Muscle layer of duodenum (tissue), 2 donors: Measurements from ENCODE around the gene SEC62.
"Not testable (repeated sequence)": the region's sequence is repeated elsewhere in the genome, so short reads cannot be mapped to it uniquely, and the experiment has no call there.

Experiments used
- H3K27ac ChIP-seq: one replicate; pipeline ENCODE4 v1.7.0; 2013; ENCODE audit warnings: mild to moderate bottlenecking, low read length
- H3K27me3 ChIP-seq: one replicate; pipeline ENCODE4 v1.7.0; 2013; ENCODE audit warnings: low read depth, mild to moderate bottlenecking, control low read depth, low read length
- H3K36me3 ChIP-seq, 2 donors: one replicate each; pipeline ENCODE4 v1.7.0; 2013; ENCODE audit warnings: low read length in 2 of 2, control low read depth in 1 of 2, mild to moderate bottlenecking in 1 of 2; ENCODE audit not compliant: insufficient read depth in 2 of 2, control insufficient read depth in 1 of 2
- H3K4me1 ChIP-seq, 2 donors: one replicate each; pipeline ENCODE4 v1.7.0; 2013; ENCODE audit warnings: low read length in 2 of 2, mild to moderate bottlenecking in 2 of 2, control low read depth in 1 of 2, moderate library complexity in 1 of 2; ENCODE audit not compliant: insufficient read depth in 2 of 2, control insufficient read depth in 1 of 2
- H3K4me3 ChIP-seq, 2 donors: one replicate each; pipeline ENCODE4 v1.7.0; 2013; ENCODE audit warnings: low read length in 2 of 2, low read depth in 1 of 2, mild to moderate bottlenecking in 1 of 2
- H3K9me3 ChIP-seq, 2 donors: one replicate each; pipeline ENCODE4 v1.7.0; 2013; ENCODE audit warnings: low read length in 2 of 2, control low read depth in 1 of 2, mild to moderate bottlenecking in 1 of 2; ENCODE audit not compliant: control insufficient read depth in 1 of 2
- donor health status: healthy.

Gene SEC62

DNA sequence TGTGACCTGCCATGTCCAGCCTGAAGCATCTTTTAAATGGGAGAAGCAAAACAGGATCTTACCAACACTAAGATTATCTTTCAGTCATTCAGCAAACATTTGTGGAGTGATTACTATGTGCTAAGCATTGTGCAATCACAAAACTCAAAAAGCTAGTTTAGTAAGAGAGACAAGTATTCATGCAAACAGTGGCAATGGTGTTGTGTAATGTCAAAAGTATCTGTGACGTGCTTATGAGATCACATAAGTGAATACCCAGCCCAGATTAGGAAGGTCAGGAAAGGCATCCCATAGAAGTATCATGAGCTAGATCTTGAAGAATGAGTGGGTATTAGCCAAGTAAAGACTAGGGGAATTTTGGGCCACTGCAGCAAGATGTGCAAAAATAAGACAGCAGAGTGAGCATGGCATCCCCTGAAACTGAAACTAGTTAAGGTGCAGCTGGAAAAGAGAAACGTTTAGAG, 32.1 kb downstream of the SEC62 start:
- Histone ChIP-seq H3K27ac (no peak overlapping the region), H3K4me3 (no peak overlapping the region), H3K36me3 (peaks cover 5 to 6% of the 10 kb centered on the region in 2 donors), H3K9me3 (no peaks in the 10 kb centered on the region), H3K4me1 (no peaks in the 10 kb centered on the region), H3K27me3 (no peaks in the 10 kb centered on the region)

DNA sequence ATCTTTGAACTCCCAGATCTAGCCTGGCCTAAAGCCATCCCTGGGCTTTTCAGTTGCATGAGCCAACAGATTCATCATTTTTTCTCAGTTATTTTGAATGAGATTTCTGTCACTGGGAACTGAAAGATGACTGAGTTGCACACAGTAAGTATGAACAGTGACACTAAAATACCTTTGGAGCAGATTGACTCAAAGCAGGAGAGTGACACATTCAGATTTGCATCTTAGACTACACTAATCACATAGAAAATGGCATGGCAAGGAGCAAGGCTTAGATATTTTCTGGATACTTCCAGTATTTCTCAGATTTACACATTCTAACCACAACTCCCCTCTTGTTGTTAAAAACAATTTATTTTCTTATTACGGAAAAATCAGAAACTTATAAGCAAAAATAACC, 32.8 kb downstream of the SEC62 start:
- H3K36me3 ChIP-seq: peaks cover 5 to 6% of the 10 kb centered on the region in 2 donors
- no peak overlapping the region for H3K4me3 ChIP-seq
- no peaks in the 10 kb centered on the region for H3K4me1 ChIP-seq
- no peaks in the 10 kb centered on the region for H3K27me3 ChIP-seq
- H3K9me3 ChIP-seq: no peaks in the 10 kb centered on the region
- no peak overlapping the region for H3K27ac ChIP-seq

DNA sequence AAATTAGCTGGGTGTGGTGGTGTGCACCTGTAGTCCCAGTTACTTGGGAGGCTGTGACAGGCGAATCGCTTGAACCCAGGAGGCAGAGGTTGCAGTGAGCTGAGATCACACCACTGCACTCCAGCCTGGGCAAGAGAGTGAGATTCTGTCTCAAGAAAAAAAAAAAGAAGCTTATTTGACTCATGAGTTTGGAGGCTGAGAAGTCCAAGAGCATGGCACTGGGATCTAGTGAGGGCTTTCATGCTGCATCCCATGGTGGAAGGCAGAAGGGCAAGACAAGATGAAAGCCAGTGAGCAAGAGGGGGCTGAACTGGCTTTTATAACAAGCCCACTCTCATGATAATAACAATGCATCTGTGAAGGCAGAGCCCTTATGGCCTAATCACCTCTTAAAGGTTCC, 33.4 kb downstream of the SEC62 start:
- H3K27me3 ChIP-seq: no peaks in the 10 kb centered on the region
- no peak overlapping the region for H3K4me3 ChIP-seq
- peaks cover 5 to 6% of the 10 kb centered on the region in 2 donors for H3K36me3 ChIP-seq
- H3K9me3 ChIP-seq: no peaks in the 10 kb centered on the region
- no peak overlapping the region for H3K27ac ChIP-seq
- H3K4me1 ChIP-seq: no peaks in the 10 kb centered on the region

DNA sequence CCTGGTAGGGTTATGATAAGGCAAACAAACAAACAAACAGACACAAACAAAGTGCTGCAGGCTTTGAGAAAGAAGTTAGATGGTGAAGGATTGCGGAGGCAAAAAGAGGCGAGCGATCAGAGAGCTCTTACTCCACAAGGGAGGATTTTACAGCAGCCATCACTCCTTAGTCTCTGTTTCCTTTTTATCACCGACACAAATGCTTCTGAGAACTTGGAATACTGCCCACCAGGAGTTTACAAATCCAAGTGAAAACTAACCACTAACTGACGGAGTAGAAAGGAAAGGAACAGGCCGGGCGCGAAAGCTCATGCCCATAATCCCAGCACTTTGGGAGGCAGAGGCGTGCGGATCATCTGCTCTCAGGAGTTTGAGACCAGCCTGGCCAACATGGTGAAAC, 35.6 kb downstream of the SEC62 start:
- H3K4me1 ChIP-seq: no peaks in the 10 kb centered on the region
- no peaks in the 10 kb centered on the region for H3K27me3 ChIP-seq
- no peak overlapping the region for H3K27ac ChIP-seq
- no peaks in the 10 kb centered on the region for H3K9me3 ChIP-seq
- H3K36me3 ChIP-seq: no peaks in the 10 kb centered on the region
- no peak overlapping the region for H3K4me3 ChIP-seq

- H3K27ac ChIP-seq: no peak overlapping the region
- no peaks in the 10 kb centered on the region for H3K36me3 ChIP-seq
- no peaks in the 10 kb centered on the region for H3K4me1 ChIP-seq
- no peaks in the 10 kb centered on the region for H3K9me3 ChIP-seq
- no peaks in the 10 kb centered on the region for H3K27me3 ChIP-seq
- peak overlapping the region in 1 of 2 donors; percentile 17 for H3K4me3 ChIP-seq
These were observed 36.3 kb downstream of the SEC62 start for GRCh38 chr3:170002879-170003278.

GRCh38 chr3:170003881-170004356, 37.3 kb downstream of the SEC62 start:
- Histone ChIP-seq H3K27ac (no peak overlapping the region), H3K36me3 (no peaks in the 10 kb centered on the region), H3K4me3 (no peak overlapping the region), H3K4me1 (no peaks in the 10 kb centered on the region), H3K27me3 (no peaks in the 10 kb centered on the region), H3K9me3 (no peaks in the 10 kb centered on the region)

GRCh38 chr3:170007031-170007663, 40.5 kb downstream of the SEC62 start:
- no peak overlapping the region for H3K4me3 ChIP-seq
- H3K4me1 ChIP-seq: no peaks in the 10 kb centered on the region
- no peak overlapping the region for H3K27ac ChIP-seq
- H3K36me3 ChIP-seq: no peaks in the 10 kb centered on the region
- no peaks in the 10 kb centered on the region for H3K9me3 ChIP-seq
- no peaks in the 10 kb centered on the region for H3K27me3 ChIP-seq

GRCh38 chr3:170010498-170010897, 43.9 kb downstream of the SEC62 start:
- Histone ChIP-seq H3K4me1 (no peaks in the 10 kb centered on the region), H3K4me3 (no peak overlapping the region), H3K27ac (no peak overlapping the region), H3K36me3 (no peaks in the 10 kb centered on the region), H3K9me3 (no peaks in the 10 kb centered on the region), H3K27me3 (no peaks in the 10 kb centered on the region)

- Histone ChIP-seq H3K4me3 (no peak overlapping the region), H3K36me3 (no peaks in the 10 kb centered on the region), H3K27me3 (no peaks in the 10 kb centered on the region), H3K27ac (no peak overlapping the region), H3K4me1 (no peaks in the 10 kb centered on the region), H3K9me3 (no peaks in the 10 kb centered on the region)
These were observed 46.2 kb downstream of the SEC62 start for GRCh38 chr3:170012683-170013400.

GRCh38 chr3:170016057-170016456, 49.5 kb downstream of the SEC62 start:
- Histone ChIP-seq H3K36me3 (no peaks in the 10 kb centered on the region), H3K9me3 (no peaks in the 10 kb centered on the region), H3K27ac (no peak overlapping the region), H3K27me3 (no peaks in the 10 kb centered on the region), H3K4me1 (no peaks in the 10 kb centered on the region), H3K4me3 (no peak overlapping the region)

GRCh38 chr3:170019306-170019705, 52.7 kb downstream of the SEC62 start:
- not testable (repeated sequence) for H3K4me1 ChIP-seq, H3K9me3 ChIP-seq, H3K27me3 ChIP-seq, H3K36me3 ChIP-seq, H3K27ac ChIP-seq, H3K4me3 ChIP-seq
